OCI-M2 (cell line): ENCODE measurements around the gene CDHR4.
A peak's percentile ranks its signal among the peaks of the same experiment; 100 is the strongest.
"Not testable (repeated sequence)": the region's sequence is repeated elsewhere in the genome, so short reads cannot be mapped to it uniquely, and the experiment has no call there.

ENCODE experiments used
- DNase-seq: peaks from one replicate; lab custom pipeline; 2025; ENCODE audit not compliant: unreplicated experiment; lab: John Stamatoyannopoulos, UW

Gene CDHR4

DNA sequence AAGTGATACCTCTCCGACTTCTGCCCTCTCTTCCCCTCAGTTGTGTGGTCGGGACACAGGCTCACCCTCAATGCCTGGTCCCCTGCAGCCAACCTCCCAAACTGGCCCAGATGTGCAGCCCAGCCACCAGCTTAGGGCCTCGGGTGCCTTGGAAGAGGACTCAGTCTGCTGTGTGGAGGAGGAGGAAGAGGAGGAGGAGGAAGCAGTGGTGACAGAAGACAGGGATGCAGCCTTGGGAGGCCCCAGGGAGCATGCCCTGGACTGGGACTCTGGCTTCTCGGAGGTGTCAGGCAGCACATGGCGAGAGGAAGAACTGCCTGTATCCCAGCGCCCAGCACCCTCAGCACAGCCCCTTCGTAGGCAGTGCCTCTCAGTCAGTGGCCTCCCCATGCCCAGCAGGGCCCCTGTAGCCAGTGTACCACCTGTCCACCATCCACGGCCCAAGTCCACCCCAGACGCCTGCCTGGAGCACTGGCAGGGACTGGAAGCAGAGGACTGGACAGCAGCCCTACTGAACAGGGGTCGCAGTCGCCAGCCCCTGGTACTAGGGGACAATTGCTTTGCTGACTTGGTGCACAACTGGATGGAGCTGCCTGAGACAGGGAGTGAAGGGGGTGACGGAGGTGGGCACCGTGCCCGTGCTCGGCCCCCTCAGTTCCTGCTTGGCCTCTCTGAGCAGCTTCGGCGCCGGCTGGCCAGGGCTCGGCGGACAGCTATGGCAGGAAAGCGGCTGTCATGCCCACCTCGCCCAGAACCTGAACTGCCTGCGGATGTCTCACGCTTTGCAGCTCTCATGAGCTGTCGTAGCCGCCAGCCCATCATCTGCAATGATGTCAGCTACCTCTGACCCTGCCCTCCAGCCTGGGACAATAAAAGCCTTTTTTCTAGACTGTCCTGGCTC is 4.7 kb upstream of the CDHR4 start:
- no peak for DNase-seq

DNA sequence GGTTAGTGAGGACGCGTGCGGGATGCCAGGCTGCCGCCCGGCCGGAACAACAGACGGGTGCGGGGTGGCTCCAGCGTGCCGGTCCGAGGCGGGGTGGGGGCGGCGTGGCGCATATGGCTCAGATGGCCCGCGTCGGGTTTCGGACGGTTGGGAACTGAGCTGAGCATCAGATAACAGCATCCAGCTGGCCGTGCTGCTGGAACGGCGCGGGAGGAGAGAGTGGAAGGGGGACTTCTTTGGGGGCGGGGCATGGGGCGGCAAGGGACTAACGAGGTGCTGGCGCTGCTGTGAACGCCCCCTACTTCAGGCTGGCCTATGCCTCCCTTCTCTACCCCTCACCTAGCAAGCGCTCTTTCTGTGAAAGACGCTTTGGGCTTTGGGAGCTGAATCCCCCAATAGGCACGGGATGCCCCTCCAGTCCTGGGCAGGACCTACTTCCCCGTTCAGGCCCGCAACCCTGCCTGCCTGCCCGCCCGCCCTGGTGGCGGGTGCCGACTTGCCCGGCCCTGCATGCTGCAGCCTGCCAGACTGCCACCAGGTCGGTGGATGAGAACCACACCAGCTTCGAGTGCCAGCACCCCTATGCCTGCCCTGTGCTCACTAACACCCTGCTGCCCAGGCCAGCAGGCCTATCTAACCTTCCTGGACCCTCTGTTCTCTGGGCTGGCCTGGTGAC is 3.9 kb upstream of the CDHR4 start:
- peak; percentile 52 for DNase-seq

DNA sequence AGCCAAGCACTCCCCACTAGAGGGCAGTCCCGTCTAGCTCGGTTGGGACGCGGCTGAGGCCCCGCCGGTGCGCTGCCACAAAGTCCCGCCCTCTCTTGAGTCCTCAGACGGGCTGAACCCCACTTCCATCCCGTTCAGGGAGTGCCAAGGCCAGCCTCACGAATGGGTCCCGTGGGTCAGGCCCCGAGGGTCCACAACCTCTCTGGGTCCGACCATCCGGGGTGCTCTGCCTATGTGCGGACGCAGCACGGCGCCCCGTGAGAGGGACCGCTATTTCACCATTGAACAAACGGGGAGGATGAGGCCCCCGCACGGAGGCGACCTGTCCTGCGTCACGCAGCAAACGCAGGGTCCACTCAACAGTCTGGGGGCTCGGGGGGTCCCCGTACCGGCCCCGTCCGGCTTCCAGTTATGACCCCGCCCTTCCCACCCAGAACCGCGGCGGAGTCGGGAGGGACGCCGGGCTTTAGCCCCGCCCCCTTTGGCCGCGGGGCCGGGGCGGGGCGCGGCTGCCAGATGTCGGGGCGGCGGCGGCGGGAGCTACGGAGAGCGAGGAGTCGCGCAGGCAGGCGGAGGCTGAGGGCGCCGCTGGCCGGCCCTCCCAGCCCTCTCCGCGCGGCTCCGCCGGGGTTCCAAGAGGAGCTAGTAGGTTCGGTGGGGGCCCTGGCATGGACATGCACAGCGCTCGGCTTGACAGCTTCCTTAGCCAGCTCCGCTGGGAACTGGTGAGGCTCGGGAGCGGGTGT is 3.2 kb upstream of the CDHR4 start, which contains the start of gene INKA1:
Gene INKA1 (plus strand): TSS at position 543 of the 746 bp plus-strand sequence. CDS start 132 bp downstream, at position 675.
- DNase-seq = peak; percentile 40

DNA sequence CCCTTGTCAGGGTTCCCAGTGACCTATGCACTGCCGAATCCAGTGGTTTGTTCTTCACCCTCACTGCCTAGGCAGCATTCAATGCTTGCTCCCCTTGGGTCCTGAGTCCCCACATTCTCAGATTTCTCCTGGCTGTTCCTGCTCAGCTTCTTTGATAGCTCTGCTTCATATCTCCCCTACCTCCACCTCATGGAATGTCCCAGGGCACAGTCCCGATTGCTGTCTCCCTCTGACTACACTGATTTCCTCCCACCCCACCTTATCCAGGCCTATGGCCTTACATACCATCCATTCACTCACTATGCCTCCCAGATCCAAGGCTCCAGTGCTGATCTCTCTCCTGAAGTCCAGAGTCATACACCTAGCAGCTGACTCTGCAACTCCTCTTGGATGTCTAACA is 1.5 kb upstream of the CDHR4 start:
- DNase-seq = no peak

DNA sequence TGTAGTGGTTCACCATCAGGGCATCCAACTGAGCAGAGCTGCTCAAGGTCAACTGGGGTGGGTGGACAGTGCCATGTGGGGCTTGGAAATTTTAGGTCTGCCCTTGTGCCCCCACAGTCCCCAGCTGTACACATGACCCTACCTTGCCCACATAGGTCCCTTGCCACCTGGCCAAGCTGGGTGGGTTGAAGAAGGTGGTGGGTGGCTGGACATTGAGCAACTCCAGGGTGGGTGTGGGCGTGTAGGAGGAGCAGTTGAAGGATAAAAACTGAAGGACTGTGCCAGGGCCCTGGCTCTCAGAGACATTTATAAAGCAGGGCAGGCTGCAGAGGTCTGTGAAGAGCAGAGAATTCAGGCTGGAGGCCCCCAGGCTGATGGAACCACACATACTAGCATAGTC is 568 bp downstream of the CDHR4 start:
- no peak for DNase-seq

DNA sequence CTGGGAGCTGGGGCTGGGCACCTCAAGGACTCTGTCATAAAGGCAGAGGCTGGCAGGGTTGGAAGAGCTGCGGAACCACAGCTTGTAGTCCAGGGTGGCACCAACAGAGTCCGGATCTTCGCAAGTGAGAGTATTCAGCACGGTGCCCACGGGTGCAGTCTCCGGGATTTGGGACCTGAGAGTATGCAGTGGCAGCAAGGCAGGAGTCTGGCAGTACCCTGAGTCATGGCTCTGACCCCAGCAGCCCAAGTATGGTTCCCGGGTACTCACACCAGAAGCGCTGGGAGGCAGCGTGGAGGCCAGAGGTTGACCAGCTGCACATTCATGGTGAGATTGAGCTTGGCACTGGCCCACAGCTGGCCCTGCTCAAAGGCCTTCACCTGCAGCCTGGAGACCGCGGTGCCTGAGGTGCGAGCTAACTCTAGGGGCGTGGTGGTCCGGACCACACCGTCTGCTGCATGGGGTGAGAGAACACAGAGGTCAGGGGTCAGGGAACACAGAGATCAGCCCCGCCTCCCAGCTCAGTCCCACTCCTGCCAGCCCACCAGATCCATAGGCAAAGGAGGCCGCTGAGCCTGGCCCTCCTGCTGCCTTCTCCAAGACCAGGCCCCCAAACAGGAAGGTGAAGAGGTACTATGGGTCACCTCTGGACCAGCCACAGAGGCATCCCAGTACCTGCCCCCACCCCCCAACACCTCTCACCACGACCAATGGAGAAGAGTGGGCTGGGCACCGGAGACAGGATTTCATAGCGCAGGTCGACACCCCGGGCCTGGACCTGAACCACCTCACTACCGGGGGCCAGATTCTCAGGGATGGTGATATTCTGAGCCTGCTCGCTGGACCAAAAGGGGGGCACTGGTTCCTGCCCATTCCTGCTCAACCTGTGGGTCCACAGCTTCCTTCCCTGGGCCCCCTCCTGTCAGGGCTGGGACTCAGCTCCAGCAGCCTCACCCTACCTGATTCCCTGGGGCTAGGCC is 4.5 kb downstream of the CDHR4 start:
- no peak for DNase-seq

DNA sequence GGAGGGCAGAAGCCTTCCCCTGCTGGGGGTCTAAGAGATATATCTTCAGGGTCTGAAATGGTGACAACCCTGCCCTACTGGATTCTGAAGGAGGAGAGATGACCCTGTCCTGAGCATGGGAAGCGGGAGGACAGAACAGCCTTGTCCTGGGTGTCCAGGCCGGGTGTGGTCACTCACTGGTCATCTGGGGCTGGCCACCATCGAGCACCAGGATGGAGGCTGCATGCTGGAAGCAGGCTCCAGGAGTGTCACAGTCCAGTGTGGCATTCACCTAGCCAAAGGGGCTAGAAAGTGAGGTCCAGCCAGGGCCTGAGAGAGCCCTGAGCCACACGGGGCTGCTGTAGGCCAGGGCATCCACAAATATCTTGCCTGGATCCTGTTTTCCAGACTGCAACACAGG is 5.2 kb downstream of the CDHR4 start:
- DNase-seq = no peak

DNA sequence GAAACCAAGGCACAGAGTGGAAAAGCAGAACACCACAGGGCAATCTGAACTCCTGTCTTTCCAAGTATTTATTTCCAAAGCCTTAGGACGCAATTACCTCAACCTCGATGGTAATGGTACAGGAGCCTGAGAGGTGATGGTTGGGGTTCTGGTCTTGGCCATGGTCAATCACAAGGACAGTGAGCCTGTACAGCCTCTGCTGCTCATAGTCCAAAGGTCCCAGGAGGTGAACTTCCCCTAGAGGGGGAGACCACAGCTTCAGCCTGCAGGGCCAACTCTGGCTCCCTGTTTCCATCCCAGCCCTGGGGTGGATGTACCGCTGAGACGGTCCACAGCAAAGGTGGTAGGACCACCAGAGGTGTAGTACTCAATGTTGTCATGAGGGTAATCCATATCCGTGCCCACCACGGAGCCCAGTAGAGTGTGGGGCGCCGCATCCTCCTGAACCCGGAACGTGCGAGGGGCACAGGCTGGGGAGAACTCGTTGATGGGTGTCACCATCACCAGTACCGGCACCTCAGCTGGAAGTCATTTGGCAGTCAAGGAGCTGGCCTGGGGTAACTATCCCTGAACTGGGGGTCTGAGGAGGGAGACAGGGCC is 6.1 kb downstream of the CDHR4 start:
- DNase-seq = no peak

DNA sequence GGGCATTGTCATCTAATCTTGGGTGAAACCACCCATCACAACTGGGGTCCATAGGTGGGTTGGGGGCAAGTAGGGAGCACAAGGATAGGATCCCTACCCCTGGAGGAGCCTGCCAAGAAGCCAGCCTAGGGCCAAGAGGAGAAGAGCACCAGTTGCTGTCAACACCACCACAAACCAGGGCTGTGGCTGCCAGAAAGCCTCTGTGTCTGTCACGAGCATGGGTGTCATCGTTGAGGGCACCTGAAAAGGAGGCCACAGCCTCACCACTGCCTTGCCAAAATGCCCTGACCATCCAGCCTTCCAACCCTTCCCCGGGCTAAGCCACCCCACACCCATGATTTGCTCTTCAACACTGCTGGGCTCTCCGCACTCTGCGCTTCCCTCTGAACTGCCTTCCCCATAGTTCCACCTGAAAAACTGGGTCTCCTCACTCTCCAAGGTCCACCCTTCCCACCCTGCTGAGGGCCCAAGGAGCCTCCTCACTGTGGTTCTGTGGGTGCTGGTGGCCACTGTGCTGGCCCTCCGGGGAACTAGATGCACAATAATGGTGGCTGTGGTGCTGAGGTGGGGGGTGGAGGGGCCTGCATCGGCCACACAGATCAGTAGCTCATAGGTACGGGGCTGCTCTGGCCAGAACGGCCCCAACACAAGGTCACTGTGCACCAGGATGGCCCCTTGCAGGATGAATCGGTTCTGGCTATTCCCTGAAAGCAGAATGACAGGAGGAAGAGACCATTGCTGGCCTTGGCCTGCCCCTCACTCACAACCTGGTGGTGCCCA is 7.1 kb downstream of the CDHR4 start:
- DNase-seq = no peak

DNA sequence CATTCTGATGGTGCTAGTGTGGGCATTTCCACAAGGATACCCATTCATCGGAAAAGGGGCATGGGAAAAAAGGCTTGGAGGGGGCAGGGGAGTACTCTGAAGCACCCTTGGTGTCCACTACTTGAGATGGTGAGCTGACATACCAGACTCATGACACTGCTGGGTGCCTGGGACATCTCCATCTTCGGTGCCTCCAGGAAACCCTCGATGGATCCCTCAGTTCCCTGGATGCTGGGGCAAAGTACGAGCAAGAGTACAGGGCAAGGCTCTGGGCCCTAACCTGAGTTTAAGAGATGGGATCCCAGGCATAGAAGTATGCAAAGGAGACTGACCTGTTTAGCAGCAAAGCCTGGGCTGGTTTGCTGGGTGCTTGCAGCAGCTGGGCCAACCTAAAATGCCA is 8.1 kb downstream of the CDHR4 start:
- no peak for DNase-seq

DNA sequence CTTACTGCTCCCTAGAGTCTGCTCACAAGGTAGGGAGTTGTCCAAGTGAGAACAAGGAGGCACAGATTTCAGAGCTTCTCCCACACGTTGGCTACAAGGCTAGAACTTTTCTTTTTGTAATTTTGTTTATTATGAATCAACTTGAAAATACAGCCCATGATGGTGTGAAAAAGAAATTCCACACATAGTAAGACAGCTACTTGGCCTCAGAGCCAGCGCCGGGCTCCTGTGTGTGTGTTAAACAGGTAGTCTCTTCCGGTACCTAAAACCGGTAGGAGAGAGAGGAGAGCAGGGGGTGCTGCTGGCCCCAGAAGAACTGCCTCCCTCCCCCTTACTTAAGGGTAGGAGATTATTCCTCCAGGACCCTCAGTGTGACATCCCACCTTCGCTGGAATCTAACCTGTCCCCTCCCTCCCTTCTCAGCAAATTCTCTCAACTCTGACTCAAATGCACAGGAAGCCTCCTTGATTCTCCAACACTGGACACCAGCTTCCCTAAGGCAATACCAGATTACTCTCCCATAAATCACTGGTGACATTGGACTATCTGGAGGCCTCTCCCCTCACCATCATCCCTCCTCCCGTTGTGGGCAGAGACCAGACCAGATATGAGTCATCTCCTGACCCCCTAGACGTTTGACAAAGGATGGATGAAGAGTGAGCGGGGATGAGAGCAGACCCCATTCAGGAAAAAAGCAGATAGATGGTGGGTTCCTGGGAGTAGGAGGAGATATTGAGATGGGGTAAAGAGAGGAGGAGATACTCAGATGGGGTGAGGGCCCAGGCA is 8.9 kb downstream of the CDHR4 start:
- DNase-seq = no peak

DNA sequence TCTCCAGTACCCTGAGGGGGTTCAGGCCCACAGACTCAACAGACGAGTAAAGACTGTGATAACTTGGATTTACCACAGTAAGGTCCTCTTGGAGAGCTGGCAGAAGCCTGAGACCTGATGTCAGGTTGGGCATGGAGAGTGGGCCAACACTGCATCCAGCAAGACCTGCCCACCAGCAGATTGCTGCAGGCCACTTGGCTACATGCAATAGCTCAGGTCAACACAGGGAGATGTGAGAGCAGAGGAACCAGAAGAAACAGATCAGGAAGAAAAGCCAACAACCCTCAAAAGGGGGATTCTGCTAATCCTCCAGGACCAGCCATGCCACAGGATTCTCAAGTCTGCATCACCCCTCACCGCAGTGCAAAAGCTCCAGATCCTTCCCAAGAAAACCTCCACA is 11.6 kb downstream of the CDHR4 start:
- no peak for DNase-seq

DNA sequence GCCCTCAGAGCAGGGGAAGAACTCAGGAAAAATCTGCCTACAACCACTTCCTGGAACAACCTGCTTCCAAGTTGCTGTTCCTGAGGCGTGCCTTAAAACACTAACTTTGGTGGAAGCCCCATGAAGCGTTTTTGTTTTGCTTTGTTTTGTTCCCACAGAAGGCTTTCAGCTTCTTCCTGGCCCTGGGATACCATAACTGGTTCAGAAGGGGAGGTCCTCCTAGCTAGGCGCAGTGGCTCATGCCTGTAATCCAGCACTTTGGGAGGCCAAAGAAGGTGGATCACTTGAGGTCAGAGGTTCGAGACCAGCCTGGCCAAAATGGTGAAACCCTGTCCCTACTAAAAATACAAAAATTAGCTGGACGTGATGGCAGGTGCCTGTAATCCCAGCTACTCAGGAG is 12.1 kb downstream of the CDHR4 start:
- no peak for DNase-seq

DNA sequence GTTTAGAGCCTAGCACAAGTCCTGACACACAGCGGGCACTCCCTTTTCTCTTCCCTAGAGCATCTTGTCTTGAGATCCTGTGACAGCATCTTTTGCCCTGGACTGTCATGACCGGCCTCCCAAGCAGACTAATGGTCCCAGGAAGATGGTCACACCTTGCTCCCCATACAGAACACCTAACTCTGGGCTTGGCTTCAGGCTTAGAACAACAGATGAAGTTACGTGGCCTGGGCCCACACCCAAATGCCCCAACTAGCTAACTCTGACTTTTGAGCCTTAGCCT is 12.6 kb downstream of the CDHR4 start:
- no peak for DNase-seq

DNA sequence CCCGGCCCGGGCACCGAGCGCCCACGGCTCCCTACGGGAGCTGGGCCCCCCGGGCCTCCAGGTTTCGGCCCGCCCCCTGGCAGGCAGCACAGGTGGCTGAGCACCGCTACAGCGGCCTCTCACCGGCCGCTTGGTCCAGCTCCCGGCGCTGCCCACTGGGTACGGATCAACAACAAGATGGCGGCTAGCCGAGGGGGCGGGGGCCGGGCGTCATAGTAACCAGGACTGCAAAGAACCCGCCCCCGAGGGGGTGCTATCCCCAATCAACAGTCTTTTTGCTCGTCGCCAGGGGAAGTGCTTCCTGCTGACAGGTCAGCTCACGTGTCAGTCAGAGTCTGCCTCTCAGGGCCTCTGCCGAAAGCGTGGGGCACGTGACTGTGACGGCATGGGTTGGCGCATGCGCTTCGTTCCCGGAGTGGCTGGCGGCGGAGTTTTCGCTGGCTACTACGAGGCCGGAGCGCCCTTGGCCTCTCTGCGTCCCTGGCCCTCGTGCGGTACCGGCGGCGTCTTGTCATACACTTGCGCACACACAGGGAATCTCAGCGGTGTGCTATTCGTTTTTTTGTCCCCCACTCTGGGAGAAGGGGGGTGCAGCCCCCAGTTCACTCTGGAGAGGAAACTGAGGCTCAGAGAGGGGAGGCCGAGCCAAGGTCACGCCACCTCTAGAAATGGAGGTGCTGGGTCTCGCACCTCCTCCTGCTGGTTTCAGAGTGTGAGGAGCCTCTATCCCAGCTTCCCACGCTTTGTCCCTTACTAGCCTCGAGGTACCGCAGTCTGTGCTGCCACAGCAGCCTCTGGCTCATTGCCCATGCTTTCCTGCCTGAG is 13.1 kb downstream of the CDHR4 start, which contains the start of gene IP6K1:
Gene IP6K1 (minus strand): TSS at position 186 of the 825 bp plus-strand sequence. CDS start 38,502 bp downstream, outside the sequence.
- DNase-seq = peak; percentile 93

DNA sequence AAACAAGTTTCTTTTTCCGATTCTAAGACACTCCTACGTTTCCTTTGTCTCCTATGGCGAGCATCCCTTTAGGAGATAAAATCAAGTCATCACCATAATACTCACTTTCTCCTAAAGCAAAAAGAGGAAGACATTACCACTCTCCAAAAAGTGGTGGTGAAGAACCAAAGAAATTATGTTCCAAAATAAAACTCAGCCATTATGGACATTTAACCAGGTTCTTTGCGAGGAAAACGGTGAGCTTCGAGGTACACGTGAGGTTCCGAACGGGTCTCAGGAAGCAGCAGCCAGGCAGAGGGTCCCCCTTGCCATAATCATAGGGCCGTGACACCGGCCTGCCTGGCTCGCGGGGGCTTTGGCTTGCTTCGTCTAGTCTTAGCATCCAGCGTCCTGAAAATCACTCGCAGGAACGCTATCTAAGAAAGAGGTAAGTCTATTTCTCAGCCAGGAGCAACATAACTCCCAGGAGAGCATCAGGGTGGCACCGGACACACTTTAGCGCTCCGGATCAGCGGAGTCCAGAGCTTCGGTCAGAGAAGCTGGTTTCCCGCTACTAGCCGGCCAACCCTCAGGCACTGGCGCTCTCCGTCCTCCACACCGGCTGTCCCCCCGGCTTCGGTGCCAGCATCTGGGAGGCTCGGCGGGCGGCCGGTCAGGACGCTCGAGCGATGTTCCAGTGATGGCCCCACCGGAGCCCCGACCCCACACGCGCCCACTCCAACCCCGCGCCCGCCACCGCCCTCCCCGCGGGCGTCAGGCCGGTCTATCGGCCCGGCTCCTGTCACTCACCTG is 13.9 kb downstream of the CDHR4 start:
- DNase-seq = no peak

DNA sequence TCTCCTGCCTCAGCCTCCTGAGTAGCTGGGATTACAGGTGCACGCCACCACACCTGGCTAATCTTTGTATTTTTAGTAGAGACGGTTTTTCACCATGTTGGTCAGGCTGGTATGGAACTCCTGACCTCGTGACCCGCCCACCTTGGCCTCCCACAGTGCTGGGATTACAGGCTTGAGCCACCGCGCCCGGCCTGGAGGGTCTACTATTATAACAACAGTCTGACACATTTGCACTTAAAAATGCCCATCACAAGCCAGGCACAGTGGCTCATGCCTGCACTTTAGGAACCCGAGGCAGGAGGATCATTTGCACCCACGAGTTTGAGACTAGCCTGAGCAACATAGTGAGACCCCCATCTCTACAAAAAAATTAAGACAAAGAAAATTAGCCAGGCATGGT is 17.4 kb downstream of the CDHR4 start:
- not testable (repeated sequence) for DNase-seq
